MM.1S (cell line): ENCODE data around the gene RMDN3.

Source experiments
- DNase-seq: peaks from one replicate; pipeline ENCODE4 v3.0.0-alpha.2; 2015
- H2AFZ ChIP-seq: fragments of 300-600 bp; sonication (generic); 2 replicates; pipeline ENCODE4 v1.6.0; 2016; ENCODE audit warnings: antibody characterized with exemption, low read length
- H3F3A ChIP-seq: fragments of 300-600 bp; sonication (generic); 2 replicates; pipeline ENCODE4 v1.6.1; 2016; ENCODE audit warnings: mild to moderate bottlenecking, antibody characterized with exemption, low read length, moderate library complexity, mixed read lengths; ENCODE audit not compliant: insufficient read depth
- H3K27ac ChIP-seq: fragments of 300-600 bp; sonication (generic); 2 replicates; pipeline ENCODE4 v1.5.1; 2016; ENCODE audit warnings: mild to moderate bottlenecking, low read length
- H3K27me3 ChIP-seq: fragments of 300-600 bp; sonication (generic); replicated peaks from 2 replicates; pipeline ENCODE4 v1.6.0; 2016; ENCODE audit warnings: low read length; ENCODE audit not compliant: insufficient read depth
- H3K36me3 ChIP-seq: fragments of 300-600 bp; sonication (generic); replicated peaks from 2 replicates; pipeline ENCODE4 v1.6.1; 2016; ENCODE audit warnings: mild to moderate bottlenecking, low read length, mixed read lengths; ENCODE audit not compliant: insufficient read depth
- H3K4me1 ChIP-seq: fragments of 300-600 bp; sonication (generic); 2 replicates; pipeline ENCODE4 v1.6.1; 2016; ENCODE audit warnings: low read length, mixed read lengths
- H3K4me2 ChIP-seq: fragments of 300-600 bp; sonication (generic); 2 replicates; pipeline ENCODE4 v1.6.0; 2016; ENCODE audit warnings: low read depth, low read length
- H3K4me3 ChIP-seq: fragments of 300-600 bp; sonication (generic); 2 replicates; pipeline ENCODE4 v1.5.1; 2016; ENCODE audit warnings: low read length, mixed read lengths
- H3K79me2 ChIP-seq: fragments of 300-600 bp; sonication (generic); 2 replicates; pipeline ENCODE4 v1.6.1; 2016; ENCODE audit warnings: mixed run types, low read length, mixed read lengths
- H3K9ac ChIP-seq: fragments of 300-600 bp; sonication (generic); 2 replicates; pipeline ENCODE4 v1.6.1; 2016; ENCODE audit warnings: low read length, mixed read lengths
- H3K9me2 ChIP-seq: fragments of 300-600 bp; sonication (generic); replicated peaks from 2 replicates; pipeline ENCODE4 v1.6.1; 2016; ENCODE audit warnings: mild to moderate bottlenecking, low read length, mixed read lengths; ENCODE audit not compliant: insufficient read depth
- H3K9me3 ChIP-seq: fragments of 300-600 bp; sonication (generic); replicated peaks from 2 replicates; pipeline ENCODE4 v1.6.1; 2016; ENCODE audit warnings: mild to moderate bottlenecking, low read length, mixed read lengths; ENCODE audit not compliant: insufficient read depth
- H4K20me1 ChIP-seq: fragments of 300-600 bp; sonication (generic); 2 replicates; pipeline ENCODE4 v1.6.1; 2016; ENCODE audit warnings: mild to moderate bottlenecking, low read length, moderate library complexity, mixed read lengths; ENCODE audit not compliant: insufficient read depth
- EZH2 ChIP-seq: fragments of 300-600 bp; sonication (generic); optimal IDR thresholded peaks from 2 replicates; pipeline ENCODE3; 2017; ENCODE audit warnings: low read depth, mild to moderate bottlenecking, antibody characterized with exemption, low read length, mixed read lengths
- EZH2phosphoT487 ChIP-seq: fragments of 300-600 bp; sonication (generic); IDR thresholded peaks from 2 replicates; pipeline ENCODE4 v1.6.1; 2018; ENCODE audit warnings: antibody characterized with exemption, low read length
- TF ChIP-seq, protein P1 (sequence below): fragments of 300-600 bp; sonication (generic); IDR thresholded peaks from 2 replicates; pipeline ENCODE4 v1.5.1; 2016; ENCODE audit warnings: antibody characterized with exemption, low read length, mixed read lengths

Gene RMDN3

GRCh38 chr15:40793216-40793989 is 38.3 kb upstream of the RMDN3 start:
- Histone ChIP-seq H3K4me2 (no peak overlapping the region), H2AFZ (no peak overlapping the region)

DNA sequence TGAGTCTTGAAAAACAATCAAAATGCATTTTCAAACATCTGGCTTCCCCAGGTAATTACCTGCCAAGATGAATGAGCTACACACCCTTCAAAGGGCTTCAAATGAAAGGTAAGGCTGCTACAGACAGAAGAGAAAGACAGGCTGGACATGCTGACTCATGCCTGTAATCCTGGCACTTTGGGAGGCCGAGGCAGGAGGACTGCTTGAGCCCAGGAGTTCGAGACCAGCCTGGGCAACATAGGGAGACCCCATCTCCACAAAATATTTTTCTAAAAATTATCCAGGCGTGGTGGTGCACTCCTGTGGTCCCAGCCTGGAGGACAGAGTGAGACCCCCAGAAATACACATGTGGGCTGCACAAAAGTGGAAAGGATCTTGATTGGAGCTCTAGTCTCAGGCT is 37.3 kb upstream of the RMDN3 start:
- H3K4me1 ChIP-seq = no peaks in the 10 kb centered on the region
- no peak overlapping the region for H2AFZ ChIP-seq
- H3F3A ChIP-seq = no peaks in the 10 kb centered on the region
- H3K9ac ChIP-seq = no peak overlapping the region
- TF ChIP-seq EZH2 (no peak), EZH2phosphoT487 (no peak)
- TF ChIP-seq, protein P1, sequence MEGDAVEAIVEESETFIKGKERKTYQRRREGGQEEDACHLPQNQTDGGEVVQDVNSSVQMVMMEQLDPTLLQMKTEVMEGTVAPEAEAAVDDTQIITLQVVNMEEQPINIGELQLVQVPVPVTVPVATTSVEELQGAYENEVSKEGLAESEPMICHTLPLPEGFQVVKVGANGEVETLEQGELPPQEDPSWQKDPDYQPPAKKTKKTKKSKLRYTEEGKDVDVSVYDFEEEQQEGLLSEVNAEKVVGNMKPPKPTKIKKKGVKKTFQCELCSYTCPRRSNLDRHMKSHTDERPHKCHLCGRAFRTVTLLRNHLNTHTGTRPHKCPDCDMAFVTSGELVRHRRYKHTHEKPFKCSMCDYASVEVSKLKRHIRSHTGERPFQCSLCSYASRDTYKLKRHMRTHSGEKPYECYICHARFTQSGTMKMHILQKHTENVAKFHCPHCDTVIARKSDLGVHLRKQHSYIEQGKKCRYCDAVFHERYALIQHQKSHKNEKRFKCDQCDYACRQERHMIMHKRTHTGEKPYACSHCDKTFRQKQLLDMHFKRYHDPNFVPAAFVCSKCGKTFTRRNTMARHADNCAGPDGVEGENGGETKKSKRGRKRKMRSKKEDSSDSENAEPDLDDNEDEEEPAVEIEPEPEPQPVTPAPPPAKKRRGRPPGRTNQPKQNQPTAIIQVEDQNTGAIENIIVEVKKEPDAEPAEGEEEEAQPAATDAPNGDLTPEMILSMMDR = no peak
- H3K4me2 ChIP-seq = no peak overlapping the region
- no peak overlapping the region for H3K4me3 ChIP-seq
- no peaks in the 10 kb centered on the region for H3K27me3 ChIP-seq
- no peaks in the 10 kb centered on the region for H4K20me1 ChIP-seq
- H3K79me2 ChIP-seq = peaks cover 5% of the 10 kb centered on the region; the same call in 1 of the 2 replicates
- H3K9me3 ChIP-seq = no peaks in the 10 kb centered on the region
- no peaks in the 10 kb centered on the region for H3K9me2 ChIP-seq
- H3K27ac ChIP-seq = no peak overlapping the region
- H3K36me3 ChIP-seq = no peaks in the 10 kb centered on the region
- DNase-seq = no peak

More at GRCh38 chr15:40793216-40793989, 38.3 kb upstream of the RMDN3 start:
- no peak overlapping the region for H3K4me3 ChIP-seq
- no peaks in the 10 kb centered on the region for H3K9me3 ChIP-seq
- no peaks in the 10 kb centered on the region for H4K20me1 ChIP-seq
- no peak for DNase-seq
- H3F3A ChIP-seq = no peaks in the 10 kb centered on the region
- no peak overlapping the region for H3K9ac ChIP-seq
- H3K4me1 ChIP-seq = no peaks in the 10 kb centered on the region
- no peaks in the 10 kb centered on the region for H3K27me3 ChIP-seq
- no peak overlapping the region for H3K27ac ChIP-seq
- TF ChIP-seq EZH2 (no peak), EZH2phosphoT487 (no peak)
- TF ChIP-seq, protein P1 = no peak
- H3K79me2 ChIP-seq = peaks cover 5% of the 10 kb centered on the region; the same call in 1 of the 2 replicates
- no peaks in the 10 kb centered on the region for H3K36me3 ChIP-seq
- H3K9me2 ChIP-seq = no peaks in the 10 kb centered on the region

GRCh38 chr15:40790718-40791117 is 35.7 kb upstream of the RMDN3 start:
- DNase-seq = no peak
- no peak for TF ChIP-seq EZH2phosphoT487

GRCh38 chr15:40789999-40790398 is 34.9 kb upstream of the RMDN3 start:
- no peak overlapping the region for H3K9ac ChIP-seq
- no peaks in the 10 kb centered on the region for H3K27me3 ChIP-seq

More at GRCh38 chr15:40790718-40791117, 35.7 kb upstream of the RMDN3 start:
- no peaks in the 10 kb centered on the region for H3K9me2 ChIP-seq
- H3K4me3 ChIP-seq = no peak overlapping the region
- H3K9me3 ChIP-seq = no peaks in the 10 kb centered on the region
- no peak overlapping the region for H3K9ac ChIP-seq
- peaks cover 5% of the 10 kb centered on the region; the same call in 1 of the 2 replicates for H3K79me2 ChIP-seq
- H2AFZ ChIP-seq = no peak overlapping the region
- H3K36me3 ChIP-seq = no peaks in the 10 kb centered on the region
- no peaks in the 10 kb centered on the region for H3K4me1 ChIP-seq
- no peaks in the 10 kb centered on the region for H4K20me1 ChIP-seq
- no peak overlapping the region for H3K4me2 ChIP-seq
- H3K27ac ChIP-seq = no peak overlapping the region
- no peaks in the 10 kb centered on the region for H3F3A ChIP-seq
- no peaks in the 10 kb centered on the region for H3K27me3 ChIP-seq

More at GRCh38 chr15:40789999-40790398, 34.9 kb upstream of the RMDN3 start:
- H3K4me3 ChIP-seq = no peak overlapping the region
- H3K9me2 ChIP-seq = no peaks in the 10 kb centered on the region
- H3K36me3 ChIP-seq = no peaks in the 10 kb centered on the region
- no peak overlapping the region for H2AFZ ChIP-seq
- TF ChIP-seq EZH2 (no peak), EZH2phosphoT487 (no peak)
- TF ChIP-seq, protein P1 = no peak
- H3K27ac ChIP-seq = no peak overlapping the region
- no peak for DNase-seq
- H3K9me3 ChIP-seq = no peaks in the 10 kb centered on the region
- H4K20me1 ChIP-seq = no peaks in the 10 kb centered on the region
- H3K4me2 ChIP-seq = no peak overlapping the region
- H3K79me2 ChIP-seq = peaks cover 5% of the 10 kb centered on the region; the same call in 1 of the 2 replicates
- H3K4me1 ChIP-seq = no peaks in the 10 kb centered on the region
- no peaks in the 10 kb centered on the region for H3F3A ChIP-seq
